ENCODE measurements around the gene CEP350. TPM values are rescaled to one million over a fixed set of nuclear protein-coding genes. Genes with fewer than 3 reads are reported as not detected.

The CEP350 gene
- total RNA-seq, 2 donors from 2014 or later: 34.7 to 50.6 TPM

DNA sequence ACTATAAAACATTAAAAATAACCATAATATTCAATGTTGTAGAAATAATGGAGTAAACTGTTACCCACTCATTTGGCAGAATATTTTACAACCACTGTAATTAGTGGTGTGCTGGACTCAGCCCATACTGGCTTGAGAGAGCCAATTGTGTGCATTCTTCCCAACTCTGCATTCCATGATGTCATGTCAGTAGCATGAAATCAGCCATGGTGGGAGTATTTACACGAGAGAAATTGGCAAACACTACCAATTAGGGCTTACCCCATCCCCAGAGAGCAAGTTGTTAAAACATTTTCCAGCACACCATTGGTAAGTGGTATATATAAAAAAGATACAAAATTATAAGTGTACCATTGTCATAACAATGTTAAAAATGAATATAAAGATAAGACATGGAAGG is 180.9 kb downstream of the CEP350 start:
- Histone ChIP-seq H3K9ac (ENCODE audit: low read depth in 2 of 2, low read length in 2 of 2) (no peak overlapping the region), H3K4me1 (no peaks in the 10 kb centered on the region), H3K9me3 (no peaks in the 10 kb centered on the region), H3K4me3 (no peak overlapping the region), H3K27me3 (no peaks in the 10 kb centered on the region), H3K27ac (no peak overlapping the region), H3K36me3 (no peaks in the 10 kb centered on the region)
- no peak for DNase-seq
- intact Hi-C loops (cut with DNase I): no loop called here
- TF ChIP-seq, protein P1, sequence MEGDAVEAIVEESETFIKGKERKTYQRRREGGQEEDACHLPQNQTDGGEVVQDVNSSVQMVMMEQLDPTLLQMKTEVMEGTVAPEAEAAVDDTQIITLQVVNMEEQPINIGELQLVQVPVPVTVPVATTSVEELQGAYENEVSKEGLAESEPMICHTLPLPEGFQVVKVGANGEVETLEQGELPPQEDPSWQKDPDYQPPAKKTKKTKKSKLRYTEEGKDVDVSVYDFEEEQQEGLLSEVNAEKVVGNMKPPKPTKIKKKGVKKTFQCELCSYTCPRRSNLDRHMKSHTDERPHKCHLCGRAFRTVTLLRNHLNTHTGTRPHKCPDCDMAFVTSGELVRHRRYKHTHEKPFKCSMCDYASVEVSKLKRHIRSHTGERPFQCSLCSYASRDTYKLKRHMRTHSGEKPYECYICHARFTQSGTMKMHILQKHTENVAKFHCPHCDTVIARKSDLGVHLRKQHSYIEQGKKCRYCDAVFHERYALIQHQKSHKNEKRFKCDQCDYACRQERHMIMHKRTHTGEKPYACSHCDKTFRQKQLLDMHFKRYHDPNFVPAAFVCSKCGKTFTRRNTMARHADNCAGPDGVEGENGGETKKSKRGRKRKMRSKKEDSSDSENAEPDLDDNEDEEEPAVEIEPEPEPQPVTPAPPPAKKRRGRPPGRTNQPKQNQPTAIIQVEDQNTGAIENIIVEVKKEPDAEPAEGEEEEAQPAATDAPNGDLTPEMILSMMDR (IDR thresholded peaks at IDR 0.05): no peak

DNA sequence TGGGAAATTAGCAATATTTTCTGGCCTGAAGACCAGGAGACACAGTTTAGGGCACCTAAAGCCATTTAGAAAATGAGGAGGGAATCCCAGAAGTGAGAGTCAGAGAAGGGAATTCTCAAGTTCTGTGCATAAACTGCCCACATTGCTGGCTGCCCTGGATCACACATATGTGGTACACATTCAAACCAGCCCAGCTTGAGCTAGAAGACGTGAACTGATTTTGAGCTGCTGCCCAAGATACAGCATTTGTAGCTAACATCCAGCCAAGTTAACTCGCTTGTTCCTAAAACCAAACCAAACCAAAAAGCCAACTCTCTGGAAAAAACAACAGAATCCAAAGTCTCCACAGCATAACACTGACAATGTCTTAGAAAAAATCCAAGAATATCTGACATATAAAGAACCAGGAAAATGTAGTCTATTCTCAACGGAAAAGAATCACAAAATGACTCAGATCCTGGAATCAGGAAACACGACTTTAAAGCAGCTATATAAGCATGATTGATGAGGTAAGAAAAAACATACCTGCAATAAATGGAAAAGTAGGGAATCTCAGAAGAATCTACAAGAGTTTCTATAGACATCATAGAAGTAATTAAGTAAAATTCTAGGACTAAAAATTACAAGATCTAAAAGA is 181.8 kb downstream of the CEP350 start:
- Histone ChIP-seq H3K27ac (no peak overlapping the region), H3K9me3 (no peaks in the 10 kb centered on the region), H3K4me3 (no peak overlapping the region), H3K27me3 (no peaks in the 10 kb centered on the region), H3K4me1 (no peaks in the 10 kb centered on the region), H3K36me3 (no peaks in the 10 kb centered on the region), H3K9ac (ENCODE audit: low read depth in 2 of 2, low read length in 2 of 2) (no peak overlapping the region)
- intact Hi-C loops (cut with DNase I): no loop called here
- TF ChIP-seq, protein P1 (IDR thresholded peaks at IDR 0.05): no peak
- DNase-seq: no peak

DNA sequence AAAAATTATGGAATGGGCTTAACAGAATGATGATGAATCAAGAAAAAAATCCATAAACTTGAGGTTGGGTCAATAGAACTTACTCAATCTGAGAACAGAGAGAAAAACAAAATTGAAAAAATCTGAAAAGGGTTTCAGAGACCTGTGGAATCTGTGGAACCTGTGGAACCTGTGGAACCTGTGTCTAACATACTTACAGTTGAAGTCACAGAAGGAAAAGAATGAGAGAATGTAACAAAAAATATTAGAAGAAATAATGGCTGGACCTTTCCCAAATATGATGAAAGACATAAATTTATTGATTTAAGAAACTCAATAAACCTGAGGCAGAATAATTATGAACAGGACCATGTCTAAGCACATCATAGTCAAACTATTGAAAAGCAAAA is 182.4 kb downstream of the CEP350 start:
- no peaks in the 10 kb centered on the region for H3K9me3 ChIP-seq
- DNase-seq: no peak
- no peak overlapping the region for H3K27ac ChIP-seq
- H3K4me1 ChIP-seq: no peaks in the 10 kb centered on the region
- no peaks in the 10 kb centered on the region for H3K27me3 ChIP-seq
- H3K36me3 ChIP-seq: no peaks in the 10 kb centered on the region
- no peak overlapping the region for H3K9ac ChIP-seq (ENCODE audit: low read depth in 2 of 2, low read length in 2 of 2)
- TF ChIP-seq, protein P1 (IDR thresholded peaks at IDR 0.05): no peak
- H3K4me3 ChIP-seq: no peak overlapping the region
- intact Hi-C loops (cut with DNase I): no loop called here

DNA sequence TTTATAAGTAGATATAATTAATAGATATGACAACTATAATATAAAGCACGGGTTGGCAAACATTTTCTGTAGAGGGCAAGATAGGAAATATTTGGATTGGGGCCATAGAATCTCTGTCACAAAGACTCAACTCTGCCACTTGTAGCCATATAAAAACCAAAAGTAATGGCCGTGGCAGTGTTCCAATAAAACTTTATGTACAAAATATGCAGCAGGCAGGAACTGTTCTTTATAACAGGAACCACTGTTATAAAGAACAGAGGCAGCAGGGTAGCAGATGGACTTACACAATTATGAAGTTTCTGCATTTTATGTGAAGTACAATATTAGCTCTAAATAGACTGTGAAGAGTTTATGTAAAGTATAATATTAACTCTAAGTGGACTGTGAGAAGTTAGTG is 183.2 kb downstream of the CEP350 start:
- H3K27ac ChIP-seq: no peak overlapping the region
- no peaks in the 10 kb centered on the region for H3K36me3 ChIP-seq
- no peak overlapping the region for H3K4me3 ChIP-seq
- H3K9ac ChIP-seq (ENCODE audit: low read depth in 2 of 2, low read length in 2 of 2): no peak overlapping the region
- TF ChIP-seq, protein P1 (IDR thresholded peaks at IDR 0.05): no peak
- no peaks in the 10 kb centered on the region for H3K9me3 ChIP-seq
- no peak for DNase-seq
- intact Hi-C loops (cut with DNase I): no loop called here
- H3K27me3 ChIP-seq: no peaks in the 10 kb centered on the region
- H3K4me1 ChIP-seq: no peaks in the 10 kb centered on the region

DNA sequence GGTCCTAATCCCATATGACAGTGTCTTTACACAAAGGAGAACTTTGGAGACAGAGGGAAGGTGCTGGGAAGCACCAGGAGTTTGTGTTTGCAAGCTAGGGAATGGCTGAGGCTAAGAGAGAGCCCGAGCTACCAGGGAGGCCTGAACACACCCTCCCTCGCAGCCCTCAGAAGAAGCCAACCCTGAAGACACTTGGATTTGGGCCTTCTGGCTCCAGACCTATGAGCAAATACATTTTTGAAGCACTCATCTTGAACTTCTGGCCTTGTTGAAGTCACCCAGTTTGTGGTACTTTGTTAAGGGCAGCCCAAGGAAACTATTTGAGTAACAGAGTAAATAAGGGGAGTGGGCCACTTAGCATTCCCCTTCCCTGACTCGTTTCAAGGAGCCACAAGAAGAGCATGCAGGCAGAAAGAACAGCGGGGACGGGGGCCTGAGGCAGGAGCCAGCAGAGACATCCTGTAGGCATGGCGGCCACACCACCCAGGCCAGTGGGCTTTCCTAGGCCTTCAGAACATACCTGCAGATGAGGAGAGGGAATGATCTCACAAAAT is 186.8 kb downstream of the CEP350 start:
- Histone ChIP-seq H3K27ac (no peak overlapping the region), H3K27me3 (no peaks in the 10 kb centered on the region), H3K4me3 (no peak overlapping the region), H3K36me3 (no peaks in the 10 kb centered on the region), H3K4me1 (no peaks in the 10 kb centered on the region), H3K9ac (ENCODE audit: low read depth in 2 of 2, low read length in 2 of 2) (no peak overlapping the region), H3K9me3 (no peaks in the 10 kb centered on the region)
- intact Hi-C loops (cut with DNase I): no loop called here
- TF ChIP-seq, protein P1 (IDR thresholded peaks at IDR 0.05): no peak
- DNase-seq: no peak
